Stimulated activated CD4-positive, alpha-beta T cell treated with anti-CD3 and anti-CD28 coated beads, Interleukin-4, amount 100 ng/mL, for 1 hour (primary cell): ENCODE measurements around the gene PIAS4.

Source experiments
- DNase-seq: peaks from one replicate; pipeline ENCODE4 v3.0.0-alpha.2; 2020

The PIAS4 gene

GRCh38 chr19:3977242-3978143 is 30.0 kb upstream of the PIAS4 start:
- DNase-seq = no peak

GRCh38 chr19:3978145-3978544 is 29.4 kb upstream of the PIAS4 start:
- DNase-seq = no peak

GRCh38 chr19:3979289-3979673 is 28.3 kb upstream of the PIAS4 start:
- no peak for DNase-seq

GRCh38 chr19:3979674-3980352 is 27.7 kb upstream of the PIAS4 start:
- no peak for DNase-seq

GRCh38 chr19:3980353-3981251 is 26.9 kb upstream of the PIAS4 start:
- no peak for DNase-seq

GRCh38 chr19:3981373-3981735 is 26.2 kb upstream of the PIAS4 start:
- no peak for DNase-seq

GRCh38 chr19:3981736-3982681 is 25.5 kb upstream of the PIAS4 start:
- DNase-seq = no peak

GRCh38 chr19:3982701-3983541 is 24.6 kb upstream of the PIAS4 start:
- no peak for DNase-seq

GRCh38 chr19:3983542-3983914 is 24.0 kb upstream of the PIAS4 start:
- DNase-seq = no peak

GRCh38 chr19:3983936-3984583 is 23.5 kb upstream of the PIAS4 start:
- DNase-seq = no peak

GRCh38 chr19:3984584-3984907 is 23.0 kb upstream of the PIAS4 start:
- DNase-seq = no peak

GRCh38 chr19:3984908-3985642 is 22.5 kb upstream of the PIAS4 start, which contains the start of gene EEF2:
Gene EEF2 (minus strand): TSS chr19:3985463. CDS start chr19:3985380, 83 bp downstream.
- DNase-seq = peak; percentile 89

GRCh38 chr19:3985643-3986259 is 21.8 kb upstream of the PIAS4 start:
- DNase-seq = no peak

GRCh38 chr19:3986260-3987041 is 21.1 kb upstream of the PIAS4 start:
- DNase-seq = peak; percentile 52

GRCh38 chr19:3987619-3988371 is 19.7 kb upstream of the PIAS4 start:
- peak; percentile 90 for DNase-seq

- no peak for DNase-seq
Measured at GRCh38 chr19:3990815-3991117, 16.8 kb upstream of the PIAS4 start.

GRCh38 chr19:3995607-3996006 is 11.9 kb upstream of the PIAS4 start:
- DNase-seq = no peak
